ENCODE data around the gene ATG10. TPM values are rescaled to one million over a fixed set of nuclear protein-coding genes. Genes with fewer than 3 reads are reported as not detected.

The ATG10 gene
- total and polyA plus RNA-seq, 2 of the 8 experiments (the other 6 are each of a cell fraction or from before 2014, with no cell fraction given): 3.7 to 8.8 TPM

DNA sequence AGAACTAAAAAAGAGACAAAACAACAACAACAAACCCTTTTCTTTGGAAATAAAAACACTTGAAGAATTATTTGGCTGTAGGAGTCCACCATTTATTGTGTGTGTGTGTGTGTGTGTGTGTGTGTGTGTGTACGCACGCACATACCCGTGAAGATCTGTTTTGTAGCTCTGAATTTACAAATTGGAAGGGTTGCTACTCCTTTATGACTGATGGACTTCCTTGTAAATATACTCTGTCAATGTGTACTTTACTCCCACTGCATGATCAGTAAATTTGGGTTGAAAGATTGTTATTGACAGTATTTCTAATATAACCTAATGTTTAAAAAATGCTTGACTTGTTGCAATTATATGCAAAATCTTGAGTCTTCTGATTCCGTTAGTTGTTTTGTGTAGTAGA, 148.1 kb downstream of the ATG10 start (continued):
- TF ChIP-seq BCL11A (IDR thresholded peaks at IDR 0.05; ENCODE audit: low read depth in 2 of 2, low read length in 2 of 2): no peak

Measured in H1 (cell line).